Mucosa of rectum (tissue), 2 donors: Measurements from ENCODE around the gene TOB1.
"Not testable (repeated sequence)": the region's sequence is repeated elsewhere in the genome, so short reads cannot be mapped to it uniquely, and the experiment has no call there.

ENCODE experiments used
- H3K27ac ChIP-seq, 2 donors: one replicate each; pipeline ENCODE4 v1.7.0; 2013; ENCODE audit warnings: inconsistent platforms in 2 of 2, low read depth in 2 of 2, low read length in 2 of 2
- H3K27me3 ChIP-seq, 2 donors: one replicate each; pipeline ENCODE4 v1.7.0; 2013; ENCODE audit warnings: low read length in 2 of 2; ENCODE audit not compliant: control insufficient read depth in 2 of 2, insufficient read depth in 2 of 2
- H3K36me3 ChIP-seq, 2 donors: one replicate each; pipeline ENCODE4 v1.7.0; 2013; ENCODE audit warnings: low read length in 2 of 2; ENCODE audit not compliant: control insufficient read depth in 2 of 2, insufficient read depth in 2 of 2
- H3K4me1 ChIP-seq, 2 donors: one replicate each; pipeline ENCODE4 v1.7.0; 2013; ENCODE audit warnings: low read length in 2 of 2, mild to moderate bottlenecking in 1 of 2; ENCODE audit not compliant: control insufficient read depth in 2 of 2, insufficient read depth in 2 of 2
- H3K4me3 ChIP-seq, 2 donors: one replicate each; pipeline ENCODE4 v1.7.0; 2013; ENCODE audit warnings: low read length in 2 of 2
- H3K9ac ChIP-seq, 2 donors: one replicate each; pipeline ENCODE4 v1.7.0; 2013; ENCODE audit warnings: low read length in 2 of 2, low read depth in 1 of 2, mild to moderate bottlenecking in 1 of 2
- H3K9me3 ChIP-seq, 2 donors: one replicate each; pipeline ENCODE4 v1.7.0; 2013; ENCODE audit warnings: low read length in 2 of 2; ENCODE audit not compliant: control insufficient read depth in 2 of 2
- donor health status: healthy.
- donor health status: Normal muscosa, but diverticular disease.

The TOB1 gene

GRCh38 chr17:50861334-50861676 is 4.8 kb downstream of the TOB1 start:
- peaks cover 15 to 20% of the 10 kb centered on the region in 2 donors for H3K4me1 ChIP-seq
- no peak overlapping the region for H3K27ac ChIP-seq
- no peaks in the 10 kb centered on the region for H3K9me3 ChIP-seq
- H3K27me3 ChIP-seq = no peaks in the 10 kb centered on the region
- peaks cover 13 to 27% of the 10 kb centered on the region in 2 donors for H3K36me3 ChIP-seq
- H3K4me3 ChIP-seq = no peak overlapping the region
- H3K9ac ChIP-seq = no peak overlapping the region

GRCh38 chr17:50859727-50860126 is 6.4 kb downstream of the TOB1 start:
- peaks cover 15 to 32% of the 10 kb centered on the region in 2 donors for H3K4me1 ChIP-seq
- not testable (repeated sequence) for H3K4me3 ChIP-seq, H3K27ac ChIP-seq, H3K9me3 ChIP-seq, H3K27me3 ChIP-seq, H3K9ac ChIP-seq
- peaks cover 13 to 27% of the 10 kb centered on the region in 2 donors for H3K36me3 ChIP-seq

- Histone ChIP-seq H3K9me3 (no peaks in the 10 kb centered on the region), H3K27me3 (no peaks in the 10 kb centered on the region), H3K4me3 (no peak overlapping the region), H3K4me1 (peaks cover 14 to 32% of the 10 kb centered on the region in 2 donors), H3K9ac (no peak overlapping the region), H3K27ac (peak overlapping the region; percentile 29 to 52), H3K36me3 (peaks cover 13 to 26% of the 10 kb centered on the region in 2 donors)
These were observed 7.5 kb downstream of the TOB1 start for GRCh38 chr17:50858486-50859225.

GRCh38 chr17:50856431-50856830 is 9.7 kb downstream of the TOB1 start:
- H3K27me3 ChIP-seq = no peaks in the 10 kb centered on the region
- no peaks in the 10 kb centered on the region for H3K9me3 ChIP-seq
- H3K4me1 ChIP-seq = peaks cover 21 to 35% of the 10 kb centered on the region in 2 donors
- peaks cover 2 to 5% of the 10 kb centered on the region in 2 donors for H3K36me3 ChIP-seq
- H3K9ac ChIP-seq = no peak overlapping the region
- no peak overlapping the region for H3K4me3 ChIP-seq
- H3K27ac ChIP-seq = peak overlapping the region; percentile 2 to 34

GRCh38 chr17:50855708-50856330 is 10.3 kb downstream of the TOB1 start:
- H3K9ac ChIP-seq = no peak overlapping the region
- no peak overlapping the region for H3K4me3 ChIP-seq
- peak overlapping the region; percentile 12 to 54 for H3K27ac ChIP-seq

GRCh38 chr17:50853781-50854180 is 12.4 kb downstream of the TOB1 start:
- H3K4me1 ChIP-seq = peaks cover 21 to 34% of the 10 kb centered on the region in 2 donors
- H3K27me3 ChIP-seq = no peaks in the 10 kb centered on the region
- H3K4me3 ChIP-seq = no peak overlapping the region
- H3K9ac ChIP-seq = no peak overlapping the region
- H3K36me3 ChIP-seq = no peaks in the 10 kb centered on the region
- no peak overlapping the region for H3K27ac ChIP-seq
- no peaks in the 10 kb centered on the region for H3K9me3 ChIP-seq

More at GRCh38 chr17:50855708-50856330, 10.3 kb downstream of the TOB1 start:
- no peaks in the 10 kb centered on the region for H3K27me3 ChIP-seq
- no peaks in the 10 kb centered on the region for H3K36me3 ChIP-seq
- H3K4me1 ChIP-seq = peaks cover 21 to 34% of the 10 kb centered on the region in 2 donors
- H3K9me3 ChIP-seq = no peaks in the 10 kb centered on the region

- H3K9me3 ChIP-seq = no peaks in the 10 kb centered on the region
- no peak overlapping the region for H3K4me3 ChIP-seq
- H3K27me3 ChIP-seq = no peaks in the 10 kb centered on the region
- H3K9ac ChIP-seq = peak overlapping the region in 1 of 2 donors; percentile 29
- H3K27ac ChIP-seq = peak overlapping the region; percentile 52 to 61
- H3K36me3 ChIP-seq = no peaks in the 10 kb centered on the region
- peaks cover 16 to 34% of the 10 kb centered on the region in 2 donors for H3K4me1 ChIP-seq
These were observed 13.0 kb downstream of the TOB1 start for GRCh38 chr17:50853015-50853615.

- Histone ChIP-seq H3K27ac (no peak overlapping the region), H3K27me3 (no peaks in the 10 kb centered on the region), H3K36me3 (no peaks in the 10 kb centered on the region), H3K4me1 (peaks cover 12 to 30% of the 10 kb centered on the region in 2 donors), H3K9ac (no peak overlapping the region), H3K4me3 (no peak overlapping the region), H3K9me3 (no peaks in the 10 kb centered on the region)
These were observed 15.5 kb downstream of the TOB1 start for GRCh38 chr17:50850640-50851039.

GRCh38 chr17:50848711-50849110 is 17.4 kb downstream of the TOB1 start:
- H3K27ac ChIP-seq = no peak overlapping the region
- peaks cover 12 to 20% of the 10 kb centered on the region in 2 donors for H3K4me1 ChIP-seq
- no peak overlapping the region for H3K9ac ChIP-seq
- no peaks in the 10 kb centered on the region for H3K36me3 ChIP-seq
- H3K9me3 ChIP-seq = no peaks in the 10 kb centered on the region
- no peaks in the 10 kb centered on the region for H3K27me3 ChIP-seq
- H3K4me3 ChIP-seq = no peak overlapping the region

GRCh38 chr17:50848039-50848438 is 18.1 kb downstream of the TOB1 start:
- Histone ChIP-seq H3K4me1 (peaks cover 12 to 16% of the 10 kb centered on the region in 2 donors), H3K9me3 (no peaks in the 10 kb centered on the region), H3K36me3 (no peaks in the 10 kb centered on the region), H3K9ac (no peak overlapping the region), H3K4me3 (no peak overlapping the region), H3K27ac (no peak overlapping the region), H3K27me3 (no peaks in the 10 kb centered on the region)
